NCI-H146 (cell line): ENCODE data around the gene MRPL38.

Source experiments
- DNase-seq: peaks from one replicate; lab custom pipeline; 2025; lab: John Stamatoyannopoulos, UW

The MRPL38 gene

DNA sequence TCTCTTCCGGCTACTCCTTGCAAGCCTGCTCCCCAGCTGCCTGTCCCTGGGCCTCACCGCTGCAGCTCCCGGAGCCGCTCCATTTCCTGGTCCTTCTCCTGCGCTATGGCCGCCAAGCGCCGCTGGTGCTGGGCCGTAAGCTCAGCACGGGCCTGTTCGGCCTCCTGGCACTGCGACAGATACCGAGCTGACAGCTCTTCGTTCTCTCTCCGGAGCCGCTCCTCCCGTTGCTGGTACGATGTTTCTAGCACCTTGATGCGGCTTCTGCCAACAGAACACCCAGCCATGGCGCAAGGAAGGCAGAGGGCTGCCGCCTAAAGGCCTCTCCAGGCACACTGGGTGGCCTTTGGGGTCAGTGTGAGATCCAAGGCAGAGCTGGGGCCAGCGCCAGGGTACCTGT lies 14.9 kb upstream of the MRPL38 start:
- DNase-seq: no peak

- no peak for DNase-seq
Observed at GRCh38 chr17:75917917-75918445, 13.3 kb upstream of the MRPL38 start.

DNA sequence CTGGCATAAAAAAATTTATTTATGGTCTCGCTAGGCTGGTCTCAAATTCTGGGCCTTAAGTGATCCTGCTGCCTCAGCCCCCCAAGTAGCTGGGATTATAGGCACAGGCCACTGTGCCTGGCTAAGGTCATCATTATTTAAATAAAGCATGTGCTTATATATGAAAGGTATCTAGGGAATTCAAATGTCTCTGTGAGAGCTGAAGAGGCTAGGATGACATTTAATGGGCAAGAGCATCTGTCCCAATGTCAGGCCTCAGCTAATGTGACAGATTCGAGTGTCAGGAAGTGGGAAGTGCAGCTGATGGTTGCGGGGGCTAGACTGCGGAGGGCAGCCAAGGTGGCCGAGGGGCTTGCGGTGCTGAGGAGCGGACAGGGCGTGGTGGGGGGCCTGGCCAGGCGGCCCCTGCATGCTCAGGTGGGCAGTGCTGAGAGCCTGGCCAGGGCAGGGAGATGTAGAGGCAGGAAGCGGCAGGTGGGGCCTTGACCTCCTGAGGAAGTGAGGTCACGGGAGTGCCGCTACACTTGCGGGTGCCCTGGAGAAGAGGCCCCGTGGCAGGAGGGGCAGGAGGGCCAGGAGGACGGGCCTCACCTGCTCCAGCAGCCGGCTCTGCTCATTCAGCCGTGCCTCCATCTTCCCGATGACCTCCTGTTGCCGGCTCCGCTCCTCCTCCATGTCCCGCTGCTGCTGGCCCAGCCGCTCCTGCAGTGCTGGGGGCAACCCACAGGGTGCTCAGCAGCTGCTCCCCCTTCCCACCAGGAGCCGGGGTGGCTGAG lies 12.6 kb upstream of the MRPL38 start:
- DNase-seq: no peak

- no peak for DNase-seq
Observed at GRCh38 chr17:75915268-75915667, 10.6 kb upstream of the MRPL38 start.

- DNase-seq: no peak
Observed at GRCh38 chr17:75914643-75915267, 10.1 kb upstream of the MRPL38 start.

DNA sequence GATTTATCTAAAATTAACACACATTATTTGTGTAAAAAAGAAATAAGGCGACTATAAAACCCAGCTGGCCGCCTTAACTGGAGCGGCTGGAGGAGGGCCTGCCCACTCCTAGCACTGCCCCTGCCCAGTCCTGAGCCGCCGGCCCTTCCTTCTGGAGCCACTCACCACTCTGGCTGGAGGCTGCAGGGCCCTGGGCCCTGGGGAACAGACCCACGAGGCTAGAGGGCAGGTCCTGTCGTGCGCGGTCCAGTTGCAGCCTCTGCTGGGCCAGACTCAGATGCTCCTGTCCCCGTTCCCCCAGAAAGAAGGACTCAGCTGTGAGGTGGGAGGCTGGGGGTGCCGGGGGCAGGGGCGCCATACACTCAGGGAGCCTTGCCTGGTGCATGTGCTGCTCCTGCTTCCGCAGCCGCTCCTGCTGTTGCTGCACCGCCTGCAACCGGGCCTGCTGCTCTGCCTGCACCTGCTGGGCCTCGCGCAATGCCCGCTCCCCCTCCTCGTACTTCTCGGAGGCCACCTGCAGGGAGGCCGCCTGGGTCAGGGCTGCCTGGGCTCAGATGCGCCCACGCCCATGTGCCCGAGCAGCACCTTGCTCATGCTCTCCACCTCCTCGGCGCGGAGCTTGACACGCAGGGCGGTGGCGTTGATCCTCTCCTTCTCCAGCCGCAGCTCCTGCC lies 9.0 kb upstream of the MRPL38 start:
- no peak for DNase-seq

GRCh38 chr17:75910699-75911098 lies 6.0 kb upstream of the MRPL38 start:
- peak; percentile 66 for DNase-seq

DNA sequence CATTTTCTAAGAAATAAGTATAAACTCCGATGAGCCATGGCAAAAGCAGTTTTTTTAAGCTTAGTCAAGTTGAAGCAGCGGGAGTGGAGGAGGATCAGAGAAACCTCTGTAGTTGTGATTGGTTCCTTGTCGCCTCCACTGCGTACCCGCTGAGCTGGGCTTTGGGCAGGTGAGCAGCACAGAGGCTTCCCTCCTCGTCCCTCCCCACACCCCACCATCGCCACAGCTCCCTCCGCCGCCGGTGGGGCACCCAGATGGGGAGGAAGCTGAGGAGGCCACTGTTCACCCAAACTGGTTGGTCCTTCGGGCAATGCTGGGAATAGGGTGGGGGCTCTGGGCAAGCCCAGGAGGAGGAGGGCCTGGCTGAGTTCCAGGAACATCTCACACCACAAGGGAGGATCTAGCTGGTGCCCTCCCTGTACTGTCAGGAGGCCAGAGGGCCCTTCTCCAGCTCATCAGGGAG lies 5.2 kb upstream of the MRPL38 start:
- DNase-seq: peak; percentile 85

DNA sequence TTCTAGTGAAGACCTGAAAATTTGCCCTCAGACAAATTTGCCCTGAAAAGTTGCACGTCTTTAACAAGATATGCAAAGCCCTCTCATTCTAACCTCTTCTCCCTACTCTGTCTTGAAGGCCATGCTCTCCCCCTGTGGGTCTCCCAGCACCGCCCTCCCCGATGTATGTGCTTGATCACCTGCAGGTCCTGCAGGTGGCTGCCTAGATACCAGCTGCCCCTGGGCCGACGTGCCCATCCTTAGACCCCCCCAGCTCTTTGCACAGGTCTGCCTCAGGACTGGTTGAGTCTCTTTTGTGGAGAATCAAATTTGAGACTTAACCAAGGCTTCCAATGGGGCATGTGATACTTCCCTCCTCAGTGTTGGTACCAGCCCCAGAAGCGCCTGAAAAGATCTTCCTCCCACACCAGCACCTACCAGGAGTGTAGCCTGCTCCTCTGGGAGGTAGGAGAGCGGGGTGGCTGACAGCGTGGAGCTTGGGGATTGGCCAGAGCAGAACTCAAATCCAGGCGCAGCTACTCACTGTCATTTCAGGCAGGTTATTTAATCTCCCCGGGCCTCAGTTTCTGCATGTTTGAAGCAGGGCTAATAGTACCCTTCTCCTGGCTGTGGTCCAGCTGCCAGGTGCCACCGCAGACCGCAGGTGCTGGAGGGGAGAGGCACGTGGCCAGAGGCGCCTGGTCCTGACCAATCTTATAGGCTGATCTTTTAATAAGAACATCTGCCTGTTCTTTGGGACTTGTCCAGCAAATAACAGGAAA lies 4.5 kb upstream of the MRPL38 start:
- peak; percentile 87 for DNase-seq

- DNase-seq: no peak
Observed at GRCh38 chr17:75908201-75908600, 3.5 kb upstream of the MRPL38 start.

DNA sequence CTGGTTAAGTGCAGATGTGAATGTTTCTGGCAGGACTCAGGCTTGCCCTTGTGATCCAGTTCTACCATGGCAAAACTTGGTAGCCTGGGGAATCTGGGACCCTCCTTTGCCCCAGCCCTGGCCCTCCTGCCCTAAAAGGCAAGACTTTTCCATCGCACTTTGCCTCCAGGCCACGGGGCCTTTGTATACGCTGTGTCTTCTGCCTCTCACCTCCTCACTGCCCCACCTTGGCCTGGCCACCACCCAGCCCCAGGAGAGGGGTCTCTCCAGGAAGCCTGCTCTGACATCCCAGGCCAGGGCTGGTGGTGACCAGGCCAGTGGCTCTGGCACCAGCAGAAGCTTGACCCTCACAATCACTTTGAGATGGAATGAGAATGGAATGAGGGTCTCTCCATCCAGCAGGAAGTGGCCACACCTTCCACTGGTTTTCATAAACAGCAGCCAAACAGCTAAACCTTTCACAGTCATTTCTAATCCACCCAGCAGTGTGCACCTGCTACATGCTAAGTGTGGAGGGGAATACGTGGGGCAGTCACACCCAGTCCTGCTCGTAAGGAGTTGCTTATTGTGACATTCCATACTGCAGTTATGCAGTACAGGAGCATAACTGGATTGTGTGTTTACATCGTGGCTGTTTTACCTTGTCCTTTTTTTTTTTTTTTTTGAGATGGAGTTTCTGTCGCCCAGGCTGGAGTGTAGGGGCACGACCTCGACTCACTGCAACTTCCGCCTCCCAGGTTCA lies 1.6 kb upstream of the MRPL38 start:
- DNase-seq: no peak

GRCh38 chr17:75902406-75902805 lies 2.3 kb downstream of the MRPL38 start:
- no peak for DNase-seq

GRCh38 chr17:75901727-75902126 lies 3.0 kb downstream of the MRPL38 start:
- DNase-seq: no peak

GRCh38 chr17:75900691-75901533 lies 3.8 kb downstream of the MRPL38 start:
- no peak for DNase-seq

DNA sequence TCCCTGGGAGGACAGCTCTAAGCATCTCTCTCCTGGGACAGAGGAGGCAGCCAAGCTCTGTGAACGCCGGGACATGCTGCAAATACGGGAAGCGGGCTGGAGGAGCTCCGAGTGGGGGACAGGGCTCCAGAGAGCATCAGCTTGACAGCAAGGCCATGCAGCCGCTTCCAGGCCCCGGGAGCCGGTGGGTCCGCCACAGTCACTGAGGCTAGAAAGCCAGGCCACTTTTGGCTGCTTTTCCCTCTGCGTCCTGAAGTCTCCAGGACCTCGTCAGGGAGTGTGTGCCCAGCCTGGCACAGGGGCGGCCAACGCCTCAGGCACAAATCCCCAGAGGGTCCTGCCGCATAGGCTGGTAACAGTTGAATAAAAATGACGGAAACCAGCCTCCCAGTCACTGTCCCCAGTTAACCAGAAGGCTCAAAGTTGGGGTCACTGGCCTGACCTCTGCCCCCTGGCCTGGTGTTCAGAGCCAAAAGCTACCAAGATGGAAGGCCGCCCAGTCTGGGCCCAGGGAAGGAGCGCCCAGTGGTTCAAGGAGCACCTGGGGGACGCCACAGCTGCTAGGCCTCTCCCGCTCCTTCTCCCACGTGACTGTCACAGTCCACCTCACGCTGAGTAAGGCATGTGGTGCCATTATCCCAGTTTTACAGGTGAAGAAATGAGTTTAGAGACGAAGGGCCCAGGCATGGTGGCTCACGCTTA lies 4.8 kb downstream of the MRPL38 start:
- DNase-seq: no peak

- no peak for DNase-seq
Observed at GRCh38 chr17:75899353-75899752, 5.3 kb downstream of the MRPL38 start.

DNA sequence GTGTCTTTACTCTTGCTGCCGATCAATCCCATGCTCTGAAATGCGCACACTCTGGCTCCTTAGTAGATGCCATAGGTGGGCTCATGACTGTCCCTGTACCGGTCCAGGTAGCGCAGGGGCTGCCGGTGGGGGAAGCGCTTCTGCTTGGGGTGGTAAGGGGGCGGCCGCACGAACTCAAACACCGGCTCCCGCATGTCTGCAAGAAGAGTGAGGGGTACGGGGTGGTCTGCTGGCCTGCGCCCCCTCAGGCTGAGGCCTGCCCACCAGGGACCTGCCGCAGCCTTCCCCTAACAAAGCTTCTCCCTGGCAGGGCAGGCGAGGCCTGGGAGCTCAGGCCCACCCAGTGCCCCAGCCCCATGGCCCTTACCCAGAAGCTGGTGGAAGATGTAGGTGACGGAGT lies 5.9 kb downstream of the MRPL38 start:
- DNase-seq: no peak

DNA sequence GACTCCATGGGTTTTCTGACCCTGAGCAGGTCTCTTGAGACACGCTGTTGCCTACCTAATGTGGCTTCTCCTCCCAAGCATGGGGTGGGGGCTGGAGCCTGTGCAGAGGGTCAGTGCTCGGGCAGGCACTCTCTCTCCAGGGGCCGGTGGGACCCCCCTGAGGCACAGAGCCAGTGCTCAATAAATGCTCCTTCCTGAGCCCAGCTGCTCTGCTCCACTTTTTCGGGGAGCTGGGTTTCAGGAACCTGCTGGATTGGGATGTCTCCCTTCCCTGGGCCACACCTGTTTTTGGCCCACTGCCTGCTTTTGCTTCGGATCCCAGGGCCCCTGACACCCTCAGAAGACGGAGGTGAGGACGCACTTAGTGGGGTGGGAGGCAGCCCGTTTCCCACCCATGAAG lies 6.6 kb downstream of the MRPL38 start:
- DNase-seq: no peak

DNA sequence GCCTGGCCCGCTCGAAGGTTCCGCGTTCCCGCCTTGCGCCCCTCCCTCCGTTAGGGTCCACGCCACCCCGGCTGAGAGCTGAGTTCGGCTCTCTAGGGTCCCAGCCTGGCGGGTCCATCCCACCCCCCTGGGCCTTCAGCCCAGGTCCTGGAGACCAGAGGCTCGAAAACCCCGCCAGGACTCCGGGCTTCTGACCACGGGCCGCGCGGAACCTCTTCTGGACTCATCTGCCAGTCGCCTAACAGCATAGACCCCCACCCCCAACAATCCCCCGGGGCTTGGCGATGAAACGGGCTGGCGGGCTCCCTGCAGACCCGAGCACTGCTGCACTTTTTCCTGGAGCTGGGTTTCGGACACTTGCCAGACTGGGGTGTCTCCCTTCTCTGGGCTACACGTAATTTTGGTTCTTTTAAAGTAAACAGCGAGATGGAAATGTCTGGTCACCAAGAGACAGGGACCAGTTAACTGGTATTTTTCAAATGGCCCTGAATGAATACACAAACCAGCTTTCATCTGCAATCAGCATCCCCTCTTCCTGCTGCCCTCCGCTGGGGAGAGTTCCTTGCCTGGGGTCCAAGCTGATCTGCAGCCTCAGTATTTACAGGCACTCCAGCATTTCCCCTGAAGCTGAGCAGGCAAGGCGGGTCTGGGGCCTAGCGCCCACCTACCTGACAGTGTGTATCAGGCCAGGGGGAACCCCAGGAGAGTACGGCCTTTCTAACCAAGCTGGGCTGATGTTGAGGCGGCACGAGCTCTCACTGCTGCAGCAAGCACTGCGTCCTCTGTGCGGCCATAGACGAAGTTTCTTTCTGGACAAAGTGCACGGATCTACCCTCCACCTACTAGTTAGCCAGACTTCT lies 7.3 kb downstream of the MRPL38 start:
- no peak for DNase-seq
